Thyroid gland (tissue), 4 donors: ENCODE measurements around the gene ZNF454. TPM values are rescaled to one million over a fixed set of nuclear protein-coding genes. Genes with fewer than 3 reads are reported as not detected.

Experiments used
- DNase-seq, 2 donors: peaks; one replicate each; pipeline ENCODE4 v3.0.0-alpha.2; 2019
- H3K27ac ChIP-seq, 3 donors: fragments of 200-600 bp; sonication (generic); 1 replicate in 2 of 3; 2 replicates in 1 of 3; pipeline ENCODE4 v1.5.1; 2016 to 2019; ENCODE audit warnings: mild to moderate bottlenecking in 1 of 3, moderate library complexity in 1 of 3
- H3K27me3 ChIP-seq: fragments of 200-600 bp; sonication (generic); one replicate; pipeline ENCODE4 v1.5.1; 2019
- H3K36me3 ChIP-seq, 2 donors: fragments of 200-600 bp; sonication (generic); one replicate each; pipeline ENCODE4 v1.5.1; 2016 to 2019
- H3K4me1 ChIP-seq, 2 donors: fragments of 200-600 bp; sonication (generic); one replicate each; pipeline ENCODE4 v1.5.1; 2017 to 2019
- H3K4me3 ChIP-seq, 3 donors: fragments of 200-600 bp; sonication (generic); replicated peaks in 1 of 3; 1 replicate in 2 of 3; 2 replicates in 1 of 3; pipeline ENCODE4 v1.5.1; 2016; ENCODE audit warnings: mild to moderate bottlenecking in 1 of 3
- H3K9me3 ChIP-seq: fragments of 200-600 bp; sonication (generic); one replicate; pipeline ENCODE4 v1.5.1; 2017
- POLR2A ChIP-seq, 2 donors: fragments of 450-650 bp; IDR thresholded peaks; one replicate each; pipeline ENCODE4 v1.6.1; 2017; ENCODE audit warnings: antibody characterized with exemption in 2 of 2, mild to moderate bottlenecking in 2 of 2, moderate library complexity in 1 of 2
- WGBS, 2 donors: methylation state at CpG; one replicate each; pipeline ENCODE4 v1.1.5; 2017; 5-methylcytosine and 5-hydroxymethylcytosine counted together
- intact Hi-C: fragments of 100-400 bp; cut with DNase I; formaldehyde crosslinking; loops from one replicate; pipeline ENCODE4 v1.15.1; 2023
- total RNA-seq, 4 donors: library from RNA; depleted of rRNA; stranded (reverse); fragments of >200 nt; gene quantifications; one replicate each; pipeline ENCODE4 v1.2.3, GENCODE V29; 2016
- TF ChIP-seq, protein P1 (sequence below), 6 experiments: fragments of 200-600 bp in 3 of 6; fragments of 450-650 bp in 3 of 6; sonication (generic) in 3 of 6; IDR thresholded peaks; one replicate each; pipeline ENCODE4 v1.5.1; 2016 to 2019; ENCODE audit warnings: antibody characterized with exemption in 6 of 6, mild to moderate bottlenecking in 2 of 6, inconsistent platforms in 1 of 6, moderate library complexity in 1 of 6

The ZNF454 gene
- total RNA-seq = 1 to 10 TPM; 2.0 to 5.1 (median 4.0) TPM

DNA sequence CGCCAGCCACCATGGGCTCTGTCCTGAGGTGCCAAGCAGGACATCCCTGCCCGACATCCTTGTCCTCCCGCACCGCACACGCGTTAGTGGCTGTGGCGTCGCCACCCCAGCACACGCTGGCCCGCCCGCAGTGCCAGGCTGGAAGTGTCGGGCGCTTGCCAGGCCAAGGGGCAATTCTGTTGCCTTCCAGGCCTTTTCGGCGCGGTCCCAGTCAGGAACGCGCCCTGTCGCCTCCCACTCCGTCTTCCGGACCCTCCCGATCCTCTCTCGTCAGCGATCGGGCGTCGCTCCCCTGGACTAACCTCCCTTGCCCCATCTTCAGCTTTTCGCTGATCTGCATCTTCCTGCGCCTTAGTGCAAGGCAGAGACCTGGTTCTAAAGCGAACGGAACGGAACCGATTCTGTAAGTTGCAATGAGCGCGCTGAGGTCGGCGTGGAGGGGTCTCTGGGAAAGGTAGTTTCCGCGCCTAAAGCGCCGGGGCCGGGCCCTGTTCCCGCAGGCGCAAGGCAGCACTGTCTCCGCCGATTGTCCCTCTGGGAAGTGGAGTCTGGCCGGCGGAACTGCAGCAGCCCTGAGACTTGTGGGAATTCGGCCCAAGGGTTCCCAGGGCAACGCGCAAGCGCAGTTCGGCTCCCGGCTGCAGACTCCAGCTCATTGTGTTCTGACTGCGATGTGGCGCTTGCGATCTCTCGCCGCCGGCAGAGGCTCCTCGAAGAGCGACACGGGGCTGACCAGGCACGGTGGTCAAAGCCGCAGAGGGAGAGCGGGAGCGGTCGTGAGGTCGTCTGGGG, at the start of gene ZNF454:
ZNF454 (plus strand) TSS at position 630 of the 792 bp plus-strand sequence. CDS start 1,594 bp downstream, outside the sequence.
- TF ChIP-seq, protein P1, sequence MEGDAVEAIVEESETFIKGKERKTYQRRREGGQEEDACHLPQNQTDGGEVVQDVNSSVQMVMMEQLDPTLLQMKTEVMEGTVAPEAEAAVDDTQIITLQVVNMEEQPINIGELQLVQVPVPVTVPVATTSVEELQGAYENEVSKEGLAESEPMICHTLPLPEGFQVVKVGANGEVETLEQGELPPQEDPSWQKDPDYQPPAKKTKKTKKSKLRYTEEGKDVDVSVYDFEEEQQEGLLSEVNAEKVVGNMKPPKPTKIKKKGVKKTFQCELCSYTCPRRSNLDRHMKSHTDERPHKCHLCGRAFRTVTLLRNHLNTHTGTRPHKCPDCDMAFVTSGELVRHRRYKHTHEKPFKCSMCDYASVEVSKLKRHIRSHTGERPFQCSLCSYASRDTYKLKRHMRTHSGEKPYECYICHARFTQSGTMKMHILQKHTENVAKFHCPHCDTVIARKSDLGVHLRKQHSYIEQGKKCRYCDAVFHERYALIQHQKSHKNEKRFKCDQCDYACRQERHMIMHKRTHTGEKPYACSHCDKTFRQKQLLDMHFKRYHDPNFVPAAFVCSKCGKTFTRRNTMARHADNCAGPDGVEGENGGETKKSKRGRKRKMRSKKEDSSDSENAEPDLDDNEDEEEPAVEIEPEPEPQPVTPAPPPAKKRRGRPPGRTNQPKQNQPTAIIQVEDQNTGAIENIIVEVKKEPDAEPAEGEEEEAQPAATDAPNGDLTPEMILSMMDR (IDR thresholded peaks at IDR 0.05) = no peak
- TF ChIP-seq POLR2A (IDR thresholded peaks at IDR 0.05) = peak in 1 of 2 donors; percentile 43

DNA sequence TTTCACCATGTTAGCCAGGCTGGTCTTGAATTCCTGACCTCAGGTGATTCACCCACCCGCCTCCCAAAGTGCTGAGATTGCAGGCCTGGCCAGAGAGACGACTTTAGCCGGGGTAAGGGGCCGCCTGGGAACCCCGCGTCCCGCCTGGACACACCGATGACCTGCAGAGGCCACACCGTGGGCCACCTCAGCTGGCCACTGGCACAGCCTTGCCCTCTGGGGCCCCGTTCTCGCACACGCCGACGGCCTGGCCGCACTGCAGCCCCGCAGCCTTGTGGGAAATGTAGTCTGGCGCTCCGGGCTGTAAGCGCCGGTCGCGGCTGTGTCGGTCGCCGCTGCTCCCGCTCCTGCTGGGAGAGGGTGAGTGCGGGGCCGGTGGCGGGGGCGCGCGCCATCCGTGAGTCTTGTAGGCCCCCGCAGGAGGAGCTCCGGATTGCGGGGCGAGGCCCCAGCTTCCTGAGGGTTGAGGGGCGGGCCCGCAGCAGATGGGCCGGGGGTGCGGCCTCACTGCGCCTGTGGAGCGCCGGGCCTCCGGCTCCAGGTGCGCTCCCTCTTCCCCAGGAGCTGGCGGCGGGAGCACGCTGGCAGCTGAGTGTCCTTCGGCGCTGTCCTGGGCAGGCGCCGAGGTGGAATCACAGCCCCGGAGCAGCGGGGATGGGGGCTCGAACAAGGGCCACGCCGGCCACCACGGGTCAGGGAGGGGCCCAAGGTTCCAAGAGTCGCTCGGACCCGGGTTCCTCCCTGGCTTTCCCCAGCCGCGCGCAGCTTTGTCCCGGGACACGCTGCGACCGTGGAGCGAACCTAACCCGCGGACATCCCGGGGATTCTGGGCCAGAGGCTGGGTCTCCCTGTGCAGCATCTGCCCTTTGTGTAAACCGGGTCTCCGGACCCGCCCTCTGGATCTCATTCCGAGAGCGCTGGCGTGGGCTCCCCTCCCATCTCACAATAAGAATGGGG, 45.1 kb upstream of the ZNF454 start, which contains the start of gene ZFP2:
ZFP2 (plus strand) TSS at position 299 of the 957 bp plus-strand sequence. CDS start 35,401 bp downstream, outside the sequence.
- DNase-seq = peak; percentile 61 to 66
- TF ChIP-seq POLR2A (IDR thresholded peaks at IDR 0.05) = peak in 1 of 2 donors; percentile 50
- TF ChIP-seq, protein P1 (IDR thresholded peaks at IDR 0.05) = no peak
- peak within 1 kb of the TSS; percentile 50 to 81 (median 75) for H3K27ac ChIP-seq
- no peaks in the 10 kb centered on the region for H3K36me3 ChIP-seq
- H3K27me3 ChIP-seq = no peaks in the 10 kb centered on the region
- intact Hi-C loops = no loop called here
- H3K4me3 ChIP-seq = peak within 1 kb of the TSS; percentile 68 to 80 (median 72)
- WGBS, 2 donors = 3 to 6% methylated on average over 7 to 28 of the region's 79 CpGs
- H3K4me1 ChIP-seq = peaks cover 0 to 7% of the 10 kb centered on the region in 2 donors
- no peaks in the 10 kb centered on the region for H3K9me3 ChIP-seq

More for the DNA sequence above, at the start of gene ZNF454:
- no peaks in the 10 kb centered on the region for H3K36me3 ChIP-seq
- H3K4me3 ChIP-seq = peak within 1 kb of the TSS; percentile 48 to 60 (median 59)
- intact Hi-C loops = no loop called here
- H3K4me1 ChIP-seq = peaks cover 0 to 7% of the 10 kb centered on the region in 2 donors
- H3K27me3 ChIP-seq = no peaks in the 10 kb centered on the region
- peak; percentile 93 to 94 for DNase-seq
- WGBS, 2 donors = 3 to 4% methylated on average over 32 to 51 of the region's 69 CpGs
- no peaks in the 10 kb centered on the region for H3K9me3 ChIP-seq
- peak within 1 kb of the TSS in 2 of 3 donors; percentile 53 to 58 for H3K27ac ChIP-seq

DNA sequence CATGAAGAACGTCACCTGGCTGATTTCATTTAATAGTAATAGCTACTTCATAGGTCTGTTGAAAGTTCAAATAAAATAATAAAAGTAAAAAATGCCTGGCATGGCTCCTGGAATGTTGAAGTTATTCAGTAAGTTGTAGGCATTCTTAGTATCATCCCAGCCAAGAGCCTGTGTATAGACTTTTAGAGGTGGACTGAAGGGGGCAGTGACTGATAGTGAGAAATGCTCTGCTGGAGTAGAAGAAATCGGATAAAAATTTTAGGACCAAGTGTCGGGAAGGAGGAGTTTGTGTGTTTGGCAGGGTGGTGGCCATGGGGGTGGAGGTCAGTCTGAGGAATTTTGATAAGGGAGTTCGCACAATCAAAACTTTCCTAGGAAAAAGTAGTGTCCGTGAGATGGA, 41.7 kb upstream of the ZNF454 start:
- no peaks in the 10 kb centered on the region for H3K27me3 ChIP-seq
- no peak overlapping the region for H3K4me3 ChIP-seq
- no peaks in the 10 kb centered on the region for H3K36me3 ChIP-seq
- H3K27ac ChIP-seq = no peak overlapping the region
- no peak for DNase-seq
- intact Hi-C loops = no loop called here
- H3K9me3 ChIP-seq = no peaks in the 10 kb centered on the region
- WGBS, 2 donors = 68 to 86% methylated on average over 5 of the region's 5 CpGs
- TF ChIP-seq POLR2A (IDR thresholded peaks at IDR 0.05) = no peak
- TF ChIP-seq, protein P1 (IDR thresholded peaks at IDR 0.05) = no peak
- peaks cover 0 to 7% of the 10 kb centered on the region in 2 donors for H3K4me1 ChIP-seq

DNA sequence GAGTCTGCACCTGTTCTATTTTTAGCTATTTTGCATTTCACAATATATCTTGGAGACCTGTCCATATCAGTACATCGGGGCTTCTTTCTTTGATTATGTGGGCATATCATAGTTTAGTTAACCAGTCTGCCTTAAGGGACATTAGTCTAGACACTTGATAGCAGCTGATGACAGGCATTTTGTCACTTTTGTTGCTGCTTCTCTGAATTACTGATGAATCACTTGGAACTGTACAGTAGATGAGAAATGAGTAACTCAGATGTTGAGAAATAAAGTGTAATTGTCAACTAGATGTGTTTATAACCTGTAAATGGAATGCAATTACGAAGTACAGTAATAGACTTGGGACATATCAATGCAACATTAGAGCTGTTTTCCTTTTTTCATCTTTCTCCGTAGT, 38.1 kb upstream of the ZNF454 start:
- Histone ChIP-seq H3K9me3 (no peaks in the 10 kb centered on the region), H3K27ac (no peak overlapping the region), H3K4me3 (no peak overlapping the region), H3K4me1 (no peaks in the 10 kb centered on the region), H3K27me3 (no peaks in the 10 kb centered on the region), H3K36me3 (no peaks in the 10 kb centered on the region)
- no peak for DNase-seq
- intact Hi-C loops = no loop called here
- TF ChIP-seq POLR2A (IDR thresholded peaks at IDR 0.05) = no peak
- TF ChIP-seq, protein P1 (IDR thresholded peaks at IDR 0.05) = no peak
- 64 to 93% methylated on average over 3 of the region's 3 CpGs for WGBS, 2 donors
